A549 (cell line): ENCODE results near the gene COL1A1.

ENCODE experiments used
- CEBPB ChIP-seq, 2 experiments: fragments of >200 bp in 1 of 2; sonication (Bioruptor Twin) in 1 of 2; formaldehyde crosslinking in 1 of 2; IDR thresholded peaks; 2 replicates each; pipeline ENCODE4 v1.6.1; 2012 to 2016
- CTCF ChIP-seq: fragments of >200 bp; sonication (Bioruptor Twin); formaldehyde crosslinking; IDR thresholded peaks from 3 replicates; pipeline ENCODE4 v1.5.1; 2016
- HMGXB4 ChIP-seq: fragments of 250-450 bp; sonication (Bioruptor Pico); IDR thresholded peaks from 2 replicates; pipeline ENCODE4 v1.5.0; 2021; ENCODE audit warnings: mild to moderate bottlenecking, moderate library complexity, borderline replicate concordance
- MAZ ChIP-seq: fragments of 150-350 bp; IDR thresholded peaks from 2 replicates; pipeline ENCODE4 v1.6.1; 2014; ENCODE audit warnings: antibody characterized with exemption, low read depth, low read length, borderline replicate concordance
- NFE2L2 ChIP-seq: fragments of 150-350 bp; conservative IDR thresholded peaks from 2 replicates; pipeline ENCODE4 v1.6.1; 2014; ENCODE audit warnings: low read length
- RFX5 ChIP-seq: fragments of 450-650 bp; IDR thresholded peaks from 2 replicates; pipeline ENCODE4 v1.7.1; 2014; ENCODE audit warnings: antibody characterized with exemption, mild to moderate bottlenecking, moderate library complexity

- TF ChIP-seq HMGXB4 (CRISPR knock-in tag) (no peak), MAZ (no peak), RFX5 (no peak), CEBPB (IDR thresholded peaks at IDR 0.05) (no peak), CTCF (no peak), NFE2L2 (no peak)
These were observed 7.7 kb upstream of the COL1A1 start for GRCh38 chr17:50209133-50209471.
